Activated naive CD4-positive, alpha-beta T cell treated with anti-CD3 and anti-CD28 coated beads, Interleukin-2, amount 50 U/mL, for 72 hours (primary cell): ENCODE measurements around the gene FBXW11. TPM values are rescaled to one million over a fixed set of nuclear protein-coding genes. Genes with fewer than 3 reads are reported as not detected.

Experiments
- total RNA-seq, 2 donors: library from RNA; stranded (reverse); gene quantifications; one replicate each; pipeline ENCODE4 v1.2.3, GENCODE V29; 2022

FBXW11 gene
- total RNA-seq, 2 donors from 2014 or later: 40.7 to 41.7 TPM

Other genes starting within 250 kb of the FBXW11 start
- not detected for gene SMIM23, start 220.8 kb downstream of the FBXW11 start, total RNA-seq
- 10 to 100 TPM; 42.9 to 92.2 TPM for gene STK10, start 181.6 kb upstream of the FBXW11 start, total RNA-seq
- gene EFCAB9, start 187.5 kb upstream of the FBXW11 start, total RNA-seq: not detected